ENCODE data around the gene TTC34. TPM values are rescaled to one million over a fixed set of nuclear protein-coding genes. Genes with fewer than 3 reads are reported as not detected.

TTC34 gene
- total RNA-seq, 4 donors from 2014 or later: not detected

GRCh38 chr1:2821966-2822620 is 20.6 kb upstream of the TTC34 start:
- peaks cover 5 to 15% (median 9%) of the 10 kb centered on the region in 3 donors for H3K27me3 ChIP-seq
- intact Hi-C loops (cut with DNase I; ENCODE audit: low total_unique reads) (no loop called here), in situ Hi-C loops (cut with MboI; ENCODE audit: low sequenced_read_pairs in 4 of 4) (no loop called here)
- DNase-seq: no peak
- no peaks in the 10 kb centered on the region for H3K36me3 ChIP-seq
- H3K4me1 ChIP-seq: no peaks in the 10 kb centered on the region
- TF ChIP-seq POLR2A (IDR thresholded peaks at IDR 0.05) (no peak), CTCF (IDR thresholded peaks at IDR 0.05 in 4 of 5, conservative IDR thresholded peaks at IDR 0.05 in 1 of 5) (peak in 3 of 5 experiments; percentile 15 to 34 (median 16))
- no peak overlapping the region for H3K27ac ChIP-seq
- H3K9me3 ChIP-seq: no peaks in the 10 kb centered on the region
- no peak for ATAC-seq
- H3K4me3 ChIP-seq: no peak overlapping the region

GRCh38 chr1:2821373-2821955 is 20.0 kb upstream of the TTC34 start:
- DNase-seq (no peak), ATAC-seq (no peak)
- Histone ChIP-seq H3K27me3 (peaks cover 5 to 15% (median 9%) of the 10 kb centered on the region in 3 donors), H3K4me3 (no peak overlapping the region), H3K27ac (no peak overlapping the region), H3K9me3 (no peaks in the 10 kb centered on the region), H3K4me1 (no peaks in the 10 kb centered on the region), H3K36me3 (no peaks in the 10 kb centered on the region)
- in situ Hi-C loops (cut with MboI; ENCODE audit: low sequenced_read_pairs in 4 of 4): no loop called here
- intact Hi-C loops (cut with DNase I; ENCODE audit: low total_unique reads): no loop called here
- no peak for TF ChIP-seq CTCF (IDR thresholded peaks at IDR 0.05 in 4 of 5, conservative IDR thresholded peaks at IDR 0.05 in 1 of 5)
- no peak for TF ChIP-seq POLR2A (IDR thresholded peaks at IDR 0.05)

- no peak for TF ChIP-seq POLR2A (IDR thresholded peaks at IDR 0.05)
- TF ChIP-seq CTCF (IDR thresholded peaks at IDR 0.05 in 4 of 5, conservative IDR thresholded peaks at IDR 0.05 in 1 of 5): no peak
- no peak for DNase-seq
- Histone ChIP-seq H3K9me3 (no peaks in the 10 kb centered on the region), H3K27ac (no peak overlapping the region), H3K4me1 (no peaks in the 10 kb centered on the region), H3K27me3 (peaks cover 5 to 15% (median 9%) of the 10 kb centered on the region in 3 donors), H3K36me3 (no peaks in the 10 kb centered on the region), H3K4me3 (no peak overlapping the region)
- intact Hi-C loops (cut with DNase I; ENCODE audit: low total_unique reads) (no loop called here), in situ Hi-C loops (cut with MboI; ENCODE audit: low sequenced_read_pairs in 4 of 4) (no loop called here)
- ATAC-seq: no peak
Observed at GRCh38 chr1:2820731-2821372, 19.4 kb upstream of the TTC34 start.

- TF ChIP-seq CTCF (IDR thresholded peaks at IDR 0.05 in 4 of 5, conservative IDR thresholded peaks at IDR 0.05 in 1 of 5) (no peak), POLR2A (IDR thresholded peaks at IDR 0.05) (no peak)
- Histone ChIP-seq H3K36me3 (no peaks in the 10 kb centered on the region), H3K4me1 (no peaks in the 10 kb centered on the region), H3K27ac (no peak overlapping the region), H3K4me3 (no peak overlapping the region), H3K9me3 (no peaks in the 10 kb centered on the region), H3K27me3 (peaks cover 5 to 15% (median 9%) of the 10 kb centered on the region in 3 donors)
- intact Hi-C loops (cut with DNase I; ENCODE audit: low total_unique reads) (no loop called here), in situ Hi-C loops (cut with MboI; ENCODE audit: low sequenced_read_pairs in 4 of 4) (no loop called here)
- no peak for ATAC-seq
- DNase-seq: no peak
Observed at GRCh38 chr1:2819831-2820730, 18.6 kb upstream of the TTC34 start.
